H4 (cell line): ENCODE measurements around the gene KHDC3L. TPM values are rescaled to one million over a fixed set of nuclear protein-coding genes. Genes with fewer than 3 reads are reported as not detected.

Experiments used
- DNase-seq: peaks from one replicate; pipeline ENCODE4 v3.0.0-alpha.2; 2015; ENCODE audit warnings: low spot score
- total RNA-seq: library from RNA; depleted of rRNA; stranded (reverse); fragments of >200 nt; shearing (Covaris generic); gene quantifications from 2 replicates; pipeline ENCODE4 v1.2.3, GENCODE V29; 2014; rRNA removed

Gene KHDC3L
- not detected in 2 replicates for total RNA-seq

- no peak for DNase-seq
Observed at GRCh38 chr6:73362358-73362757, at the start of gene KHDC3L. Gene KHDC3L, plus strand, starts transcription at chr6:73362658. Its CDS starts 72 bp downstream, at chr6:73362730.

GRCh38 chr6:73314577-73315492 lies 47.6 kb upstream of the KHDC3L start:
- no peak for DNase-seq

DNA sequence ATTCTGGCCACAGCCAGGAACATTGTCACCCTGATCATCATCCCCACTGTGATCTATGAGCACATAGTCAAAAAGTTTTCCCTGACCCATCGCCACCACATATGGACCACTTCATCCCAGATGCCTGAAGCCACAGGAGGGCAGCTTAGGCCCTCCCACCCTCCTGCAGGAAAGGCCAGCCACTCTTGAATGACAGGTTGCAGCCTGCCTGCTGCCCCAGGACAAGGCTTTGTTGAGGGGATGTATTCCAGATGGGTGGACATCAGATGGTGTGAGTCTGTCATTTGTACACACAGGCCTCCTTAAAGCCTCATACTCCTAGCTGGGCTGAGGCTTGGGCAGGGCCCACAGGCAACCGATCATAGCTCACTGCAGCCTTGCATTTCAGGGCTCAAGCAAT lies 39.1 kb upstream of the KHDC3L start:
- DNase-seq = no peak

GRCh38 chr6:73325656-73326055 lies 36.8 kb upstream of the KHDC3L start:
- DNase-seq = no peak

- no peak for DNase-seq
Observed at GRCh38 chr6:73328790-73329189, 33.7 kb upstream of the KHDC3L start.

DNA sequence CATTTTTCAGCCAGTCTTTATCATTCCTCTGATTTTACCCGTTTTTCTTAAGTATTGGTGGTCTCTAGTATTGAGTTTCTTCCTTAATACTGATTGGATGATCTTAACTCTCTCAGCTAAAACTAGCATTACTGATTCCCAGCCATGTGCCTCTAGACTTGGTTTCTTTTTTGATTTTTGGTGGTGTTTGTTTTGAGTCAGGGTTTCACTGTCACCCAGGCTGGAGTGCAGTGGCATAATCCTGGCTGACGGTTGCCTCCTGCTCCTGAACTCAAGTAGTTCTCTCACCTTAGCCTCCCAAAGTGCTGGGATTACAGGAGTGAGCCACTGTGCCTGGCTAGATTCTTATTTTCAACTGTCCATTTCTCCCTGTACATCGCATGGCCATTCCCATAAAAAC lies 33.3 kb upstream of the KHDC3L start:
- DNase-seq = no peak

GRCh38 chr6:73339340-73339739 lies 23.1 kb upstream of the KHDC3L start:
- no peak for DNase-seq

DNA sequence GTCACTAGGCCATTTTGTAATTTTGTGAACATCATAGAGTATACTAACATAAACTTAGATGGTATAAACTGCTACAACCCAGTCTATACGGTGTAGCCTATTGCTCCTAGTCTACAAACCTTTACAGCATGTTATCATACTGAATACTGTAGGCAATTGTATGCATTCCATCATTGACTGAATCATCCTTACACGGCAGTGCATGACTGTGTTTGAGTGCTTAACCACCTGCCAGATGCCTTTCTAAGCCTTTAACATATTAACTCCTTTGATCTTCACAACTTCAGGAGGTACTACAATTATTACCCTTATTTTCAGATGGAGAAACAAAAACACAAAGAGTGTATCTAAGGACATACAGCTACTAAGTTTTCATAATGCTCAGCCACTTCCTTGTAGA lies 22.4 kb upstream of the KHDC3L start:
- no peak for DNase-seq

- no peak for DNase-seq
Observed at GRCh38 chr6:73341335-73341734, 21.1 kb upstream of the KHDC3L start.

- no peak for DNase-seq
Observed at GRCh38 chr6:73342174-73342573, 20.3 kb upstream of the KHDC3L start.

- DNase-seq = no peak
Observed at GRCh38 chr6:73343164-73343563, 19.3 kb upstream of the KHDC3L start.

GRCh38 chr6:73348550-73349204 lies 13.8 kb upstream of the KHDC3L start:
- DNase-seq = no peak

GRCh38 chr6:73349311-73349710 lies 13.1 kb upstream of the KHDC3L start:
- DNase-seq = no peak

- DNase-seq = no peak
Observed at GRCh38 chr6:73353636-73354593, 8.5 kb upstream of the KHDC3L start, which contains the start of gene DPPA5. Gene DPPA5, minus strand, starts transcription at chr6:73354276. Its CDS starts 51 bp downstream, at chr6:73354225.

GRCh38 chr6:73362869-73363536 lies 545 bp downstream of the KHDC3L start:
- no peak for DNase-seq

- no peak for DNase-seq
Observed at GRCh38 chr6:73363537-73363875, 1.0 kb downstream of the KHDC3L start.

DNA sequence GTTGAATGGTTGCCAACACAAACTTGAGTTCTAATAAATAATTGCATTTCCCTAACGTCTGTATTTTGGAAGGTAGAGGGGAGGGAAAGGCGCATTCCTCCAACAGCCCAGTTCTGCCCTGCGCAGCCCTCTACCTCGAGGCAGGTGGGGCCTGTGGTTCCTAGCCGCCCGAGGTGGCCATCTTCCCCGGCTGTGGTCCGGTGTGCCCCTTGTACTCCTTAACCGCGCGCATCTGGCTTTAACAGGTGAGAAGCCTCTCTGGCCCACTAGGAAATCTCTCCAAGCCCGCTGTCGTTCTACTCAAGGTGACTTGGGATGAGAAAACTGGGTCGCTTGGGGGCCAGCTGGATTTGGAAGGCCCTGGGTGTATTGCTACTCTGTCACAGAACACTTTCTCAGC lies 1.7 kb downstream of the KHDC3L start:
- no peak for DNase-seq

GRCh38 chr6:73364549-73364948 lies 2.1 kb downstream of the KHDC3L start:
- no peak for DNase-seq

DNA sequence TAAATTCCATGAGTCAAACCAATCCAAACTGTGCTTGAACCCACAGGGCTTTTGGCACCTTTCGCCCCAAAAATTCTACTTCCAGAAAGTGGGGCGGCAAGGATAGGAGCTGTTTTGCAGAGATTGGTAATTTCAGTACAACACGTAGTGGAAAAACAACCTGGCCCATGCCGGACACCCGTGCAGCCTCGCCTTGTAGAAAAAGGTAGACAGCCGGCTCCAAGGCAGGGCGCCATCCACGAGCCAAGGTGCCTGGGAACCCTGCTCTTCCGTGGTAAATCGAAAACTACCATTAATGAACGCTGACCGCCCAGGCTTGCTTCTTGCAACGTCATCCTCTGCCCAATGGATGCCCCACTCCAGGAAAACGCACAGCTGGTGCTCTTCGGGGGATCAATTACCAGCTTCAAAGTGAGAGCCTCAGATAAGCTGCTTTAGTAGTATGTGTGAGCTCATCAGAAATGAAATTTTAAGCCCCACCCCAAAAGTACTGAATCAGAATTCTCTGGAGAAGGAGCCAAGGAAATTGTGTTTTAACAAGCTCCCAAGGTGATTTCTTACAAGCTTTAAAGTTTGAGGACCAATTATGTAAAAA lies 5.4 kb downstream of the KHDC3L start:
- DNase-seq = no peak

DNA sequence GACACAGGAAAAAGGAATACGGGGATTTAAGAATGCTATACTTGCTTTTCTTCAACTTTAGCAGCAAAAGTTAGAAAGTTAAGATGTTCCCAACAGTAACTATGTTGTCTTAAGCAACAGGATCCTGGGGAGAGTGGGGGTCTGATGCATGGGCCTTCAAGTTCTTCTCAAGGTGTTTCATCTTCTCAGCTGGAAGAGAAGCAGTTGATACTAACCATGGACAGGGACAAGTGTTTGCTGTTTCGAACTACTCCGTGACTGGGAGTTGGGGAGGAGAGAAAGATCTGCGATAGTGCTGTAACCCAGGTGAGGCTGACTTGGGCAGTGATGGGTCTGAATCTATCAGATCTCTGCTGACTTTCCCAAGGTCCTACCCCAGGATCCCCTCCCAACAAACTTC lies 6.2 kb downstream of the KHDC3L start:
- no peak for DNase-seq

DNA sequence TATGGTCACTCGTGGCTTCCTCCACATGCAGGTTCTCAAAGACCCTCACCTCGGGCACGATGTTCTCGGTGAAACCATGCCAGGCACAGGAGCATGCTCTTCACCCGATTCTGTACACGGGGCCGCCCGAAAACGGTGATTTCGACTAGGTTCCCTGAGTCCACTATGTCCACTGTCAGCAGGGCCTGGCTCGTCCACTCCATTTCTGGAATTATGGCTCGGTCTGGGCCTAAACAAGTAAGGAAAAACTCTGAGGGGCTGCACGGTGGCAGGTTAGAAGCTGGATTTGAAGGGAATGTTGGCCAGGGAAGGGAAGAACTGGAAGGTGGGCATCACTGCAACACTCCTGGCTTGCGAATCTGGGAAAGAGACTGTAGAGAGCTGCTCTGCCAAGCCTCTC lies 6.7 kb downstream of the KHDC3L start:
- DNase-seq = no peak
